GM21786 (cell line): Measurements from ENCODE around the gene HSD3B1.

Source experiments
- ATAC-seq: cut with Tn5 transposase; IDR thresholded peaks from one replicate; pipeline ENCODE4 v1.9.1; 2021; ENCODE audit not compliant: unreplicated experiment

HSD3B1 gene

DNA sequence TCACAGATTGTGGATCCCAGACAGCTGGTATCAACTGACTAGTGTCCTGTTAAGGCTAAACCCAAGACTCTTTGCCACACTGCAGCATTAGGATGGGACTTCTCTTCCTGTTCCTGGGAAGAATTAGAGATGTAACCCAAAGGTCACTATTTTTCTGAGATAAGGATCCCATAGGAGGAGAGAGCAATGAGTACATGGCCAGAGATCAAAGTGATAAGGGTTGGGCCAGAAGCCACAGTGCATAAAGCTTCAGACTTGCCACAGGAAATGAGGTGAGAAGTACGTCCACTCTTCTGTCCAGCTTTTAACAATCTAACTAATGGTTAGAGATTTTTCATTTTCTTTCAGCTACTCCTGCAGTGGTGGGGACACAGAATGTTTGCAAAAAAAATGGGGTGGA, at the start of gene HSD3B1:
TSS of gene HSD3B1 (plus strand) at position 270 of the 400 bp plus-strand sequence. CDS start 267 bp downstream, outside the sequence.
- ATAC-seq: no peak

DNA sequence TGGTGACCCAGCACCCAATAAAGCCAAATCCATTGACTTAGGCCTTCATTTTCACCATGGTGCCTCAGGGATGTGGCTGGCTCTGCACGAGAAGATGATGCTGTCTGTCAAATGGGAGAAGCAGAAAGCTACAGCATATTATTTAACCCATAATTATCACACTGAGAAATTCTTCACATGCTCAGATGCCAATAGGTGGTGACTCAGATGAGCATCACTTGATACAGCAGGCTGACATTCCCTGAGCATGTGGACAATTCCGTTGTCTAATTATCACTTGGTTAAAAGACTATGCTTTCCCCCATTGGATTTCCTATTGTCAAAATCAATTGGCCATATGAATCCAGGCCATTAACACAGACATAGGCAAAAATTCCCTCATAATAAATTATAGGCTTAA, 44.0 kb upstream of the HSD3B1 start:
- ATAC-seq: no peak

DNA sequence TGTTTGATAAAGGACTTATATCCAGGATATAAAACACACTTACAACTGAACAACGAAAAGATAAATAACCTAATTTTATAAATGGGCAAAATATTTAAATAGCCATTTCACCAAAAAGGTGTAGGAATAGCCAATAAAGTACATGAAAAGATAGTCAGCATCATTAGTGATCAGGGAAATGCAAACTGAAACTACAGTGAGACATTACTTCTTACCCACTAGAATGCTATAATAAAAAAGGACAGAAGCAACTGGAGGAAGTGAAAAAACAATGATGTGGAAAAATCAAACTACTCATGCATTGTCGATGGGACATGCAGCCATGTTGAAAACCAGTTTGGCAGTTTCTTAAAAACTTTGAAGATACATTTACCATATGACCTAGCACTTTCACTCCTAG, 43.4 kb upstream of the HSD3B1 start:
- no peak for ATAC-seq

DNA sequence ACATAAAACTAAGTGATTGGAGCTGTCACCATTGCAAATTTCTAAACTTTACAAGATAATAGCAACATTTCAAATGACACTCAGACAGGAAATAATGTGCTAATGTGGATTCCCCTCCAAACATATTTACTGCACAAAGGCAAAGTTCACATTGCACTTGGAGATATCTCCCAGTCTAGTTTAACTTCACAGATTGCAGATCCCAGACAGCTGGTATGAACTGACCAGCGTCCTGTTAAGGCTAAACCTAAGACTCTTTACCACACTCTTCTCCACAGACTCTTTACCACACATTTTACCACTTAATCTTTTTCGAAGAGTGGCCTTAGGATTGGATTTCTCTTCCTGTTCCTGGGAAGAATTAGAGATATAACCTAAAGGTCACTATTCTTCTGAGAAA, 40.6 kb upstream of the HSD3B1 start:
- ATAC-seq: no peak

DNA sequence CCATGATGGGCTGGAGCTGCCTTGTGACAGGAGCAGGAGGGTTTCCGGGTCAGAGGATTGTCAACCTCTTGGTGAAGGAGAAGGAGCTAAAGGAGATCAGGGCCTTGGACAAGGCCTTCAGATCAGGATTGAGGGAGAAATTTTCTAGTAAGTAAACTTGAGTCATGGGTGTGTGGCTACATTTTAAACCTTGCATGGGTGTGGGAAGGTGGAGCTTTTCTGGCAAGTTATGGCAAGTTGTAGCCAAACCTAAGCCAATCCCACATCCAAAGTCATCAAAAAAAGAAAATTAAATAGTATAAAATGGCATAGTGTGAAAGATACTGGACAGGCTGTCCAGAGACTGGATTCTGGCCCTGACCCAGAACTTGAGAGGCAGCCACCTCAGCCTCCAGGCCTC, 39.8 kb upstream of the HSD3B1 start:
- no peak for ATAC-seq

DNA sequence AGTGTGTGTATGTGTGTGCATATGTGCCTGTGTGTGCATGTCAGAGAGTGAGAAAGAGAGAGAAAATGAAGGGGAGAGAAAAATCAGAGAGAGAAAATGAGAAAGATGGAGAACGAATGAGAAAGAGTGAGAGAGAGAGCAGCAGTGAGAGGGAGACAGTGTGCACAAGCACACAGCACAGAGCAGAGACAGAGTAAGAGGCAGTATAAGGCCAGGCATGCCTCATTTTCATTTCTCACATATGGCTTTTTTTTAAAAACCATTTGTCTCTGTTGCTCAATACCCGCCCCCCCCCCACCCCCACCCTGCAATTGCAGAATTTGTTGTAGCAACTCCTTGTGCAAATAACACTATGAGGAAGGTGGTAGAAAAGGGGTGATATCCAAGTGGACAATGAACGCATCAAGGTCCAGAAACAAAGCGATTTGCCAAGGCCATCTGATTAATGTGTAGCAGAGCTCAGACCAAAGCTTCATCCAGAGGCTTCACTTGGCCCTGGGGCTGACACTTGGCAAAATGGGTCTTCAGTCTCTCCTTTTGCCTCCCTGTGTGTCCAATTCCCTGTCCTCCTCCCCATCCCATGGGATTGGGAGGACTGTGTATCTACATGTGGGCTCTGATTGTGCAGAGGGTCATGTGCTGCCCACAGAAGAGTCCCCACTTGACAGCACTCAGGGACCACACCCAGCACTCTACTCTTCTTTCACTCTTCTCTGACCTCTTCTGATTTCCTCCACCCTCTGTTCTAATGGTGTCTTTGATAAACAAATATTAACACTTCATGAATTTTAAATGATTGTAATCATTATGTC, 38.9 kb upstream of the HSD3B1 start:
- no peak for ATAC-seq

DNA sequence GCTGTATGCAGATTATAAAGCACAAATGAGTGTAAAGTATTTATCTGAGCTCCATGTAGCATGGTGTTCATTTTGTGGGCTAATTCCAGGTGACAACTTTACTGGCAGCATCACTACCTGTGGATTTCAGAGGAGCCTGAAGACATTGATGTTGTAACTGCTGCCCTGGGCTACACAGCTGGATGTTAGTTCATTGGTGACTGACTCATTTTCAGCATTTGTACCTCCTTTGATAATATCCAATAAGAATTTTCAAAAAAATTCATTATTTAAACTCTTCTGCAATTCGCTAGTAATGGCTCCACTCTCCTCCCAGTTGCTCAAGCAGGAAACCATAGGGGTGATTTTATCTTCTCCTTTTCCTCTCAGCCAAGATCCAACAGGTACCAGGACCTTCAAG, 37.3 kb upstream of the HSD3B1 start:
- no peak for ATAC-seq

DNA sequence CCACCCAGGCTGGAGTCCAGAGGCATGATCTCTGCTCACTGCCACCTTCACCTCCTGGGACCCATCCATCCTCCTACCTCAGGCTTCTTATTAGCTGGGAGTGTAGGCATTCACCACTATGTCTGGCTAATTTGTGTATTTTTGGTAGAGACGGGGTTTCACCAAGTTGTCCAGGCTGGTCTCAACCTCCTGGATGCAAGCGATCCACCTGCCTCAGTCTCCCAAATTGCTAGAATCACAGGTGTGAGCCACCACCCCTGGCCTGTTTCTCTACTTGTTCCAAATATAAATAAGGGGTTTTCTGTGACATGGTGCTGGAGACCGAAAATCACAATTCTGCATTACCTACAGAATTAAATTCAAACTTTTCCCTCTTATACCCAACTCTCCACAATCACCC, 36.6 kb upstream of the HSD3B1 start:
- ATAC-seq: no peak

DNA sequence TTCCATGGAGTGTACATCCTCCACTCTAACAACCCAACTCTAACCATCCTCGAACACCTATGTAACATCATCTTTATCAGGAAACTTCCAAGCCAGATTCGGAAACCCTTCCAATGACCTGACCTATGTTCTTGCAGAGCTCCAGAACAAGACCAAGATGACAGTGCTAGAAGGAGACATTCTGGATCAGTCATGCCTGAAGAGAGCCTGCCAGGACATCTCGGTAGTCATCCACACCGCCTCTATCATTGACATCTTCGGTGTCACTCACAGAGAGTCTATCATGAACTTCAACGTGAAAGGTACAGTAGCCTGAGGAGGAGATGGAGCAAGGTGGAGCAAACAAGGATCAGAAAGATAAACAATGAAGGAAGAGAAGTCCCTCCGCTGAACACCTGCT, 36.1 kb upstream of the HSD3B1 start:
- ATAC-seq: no peak

DNA sequence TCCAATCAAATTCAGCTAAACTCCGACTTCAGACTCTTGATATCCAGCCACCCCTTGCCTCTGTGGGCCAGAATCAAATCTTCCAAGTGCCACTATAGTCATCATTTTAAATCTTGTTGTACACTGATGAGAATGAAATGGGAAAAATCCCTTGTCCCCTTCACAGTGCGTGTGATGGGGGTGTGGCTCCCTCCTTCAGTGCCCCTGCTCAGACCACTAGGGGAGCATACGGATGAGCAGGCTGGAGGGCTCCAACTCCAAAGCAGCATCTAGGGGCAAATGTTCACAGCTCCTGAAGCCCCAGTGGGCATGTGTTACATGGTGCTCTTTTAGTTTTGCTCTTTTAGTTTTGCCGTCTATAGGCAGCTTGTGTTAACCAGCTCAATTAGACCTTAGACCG, 35.4 kb upstream of the HSD3B1 start:
- ATAC-seq: no peak

DNA sequence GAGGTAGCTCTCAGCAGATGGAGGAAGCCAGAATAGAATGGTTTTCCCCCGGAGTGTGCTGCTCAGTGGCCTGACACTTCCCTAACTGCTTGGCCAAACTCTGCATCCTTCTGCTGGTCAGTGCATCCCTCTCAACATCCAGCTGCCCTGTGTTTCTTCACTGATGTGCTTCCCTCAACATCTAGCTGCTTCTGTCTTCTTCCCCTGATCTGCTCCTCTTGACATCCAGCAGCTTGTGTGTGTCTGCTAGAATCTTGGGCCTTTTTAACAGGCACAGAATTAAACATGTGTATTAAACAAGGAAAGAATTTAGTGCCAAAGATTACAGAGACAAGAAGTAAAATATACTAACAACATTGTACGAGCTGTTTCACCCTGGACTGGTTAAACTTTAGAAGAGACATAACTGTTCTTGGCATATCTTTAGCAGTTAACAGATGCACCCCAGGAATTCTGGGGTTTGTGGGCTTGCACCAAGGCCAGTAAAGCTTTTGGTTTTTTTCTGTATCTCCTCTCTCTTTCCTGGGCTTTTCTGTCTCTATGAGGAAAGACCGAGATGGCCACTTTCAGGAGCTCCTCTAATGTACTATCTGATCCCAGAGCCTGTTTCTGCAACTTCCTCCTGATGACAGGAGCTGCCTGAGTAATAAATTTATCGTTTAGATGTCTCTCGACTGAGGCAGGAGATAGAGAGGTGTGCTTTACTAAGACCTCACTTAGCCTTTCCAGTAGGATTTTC, 34.8 kb upstream of the HSD3B1 start:
- ATAC-seq: no peak

DNA sequence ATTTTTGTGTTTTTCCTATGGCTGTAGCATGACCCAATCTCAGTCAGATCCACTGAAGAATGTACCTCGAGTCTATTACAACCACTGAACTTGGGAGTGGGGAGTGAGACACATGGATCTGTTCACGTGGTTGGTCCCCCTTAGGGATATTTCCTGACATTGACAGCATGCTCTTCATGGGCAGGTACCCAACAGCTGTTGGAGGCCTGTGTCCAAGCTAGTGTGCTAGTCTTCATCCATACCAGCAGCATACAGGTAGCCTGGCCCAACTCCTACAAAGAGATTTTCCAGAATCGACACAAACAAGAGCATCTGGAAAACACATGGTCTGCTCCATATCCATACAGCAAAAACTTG, 34.2 kb upstream of the HSD3B1 start:
- no peak for ATAC-seq

DNA sequence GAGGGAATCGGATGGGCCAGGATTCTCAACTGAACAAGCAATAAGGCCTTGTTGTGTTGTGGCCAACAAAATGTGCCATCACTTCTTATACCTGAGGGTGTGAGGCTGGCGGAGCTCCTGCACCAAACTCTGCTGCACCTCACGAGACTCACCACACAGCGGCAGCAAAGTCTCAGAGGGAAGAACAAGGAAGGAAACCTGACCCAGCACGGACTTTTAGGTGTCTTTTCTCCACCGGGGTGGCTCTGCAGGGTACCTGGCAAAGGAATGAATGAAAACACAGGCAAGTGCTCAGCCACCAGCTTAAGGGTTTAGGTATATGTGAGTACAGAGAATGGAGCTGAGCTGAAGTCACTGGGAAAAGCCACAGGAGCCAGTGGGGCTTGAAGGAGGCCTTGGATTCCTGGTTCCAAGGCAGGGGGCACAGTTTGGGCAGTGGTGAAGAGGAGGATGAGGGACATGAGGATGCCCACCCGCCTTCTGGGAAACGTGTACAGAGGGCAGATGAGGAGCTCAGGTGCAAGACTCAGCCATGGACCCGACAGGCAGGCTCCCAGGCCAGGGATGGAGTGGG, 31.1 kb upstream of the HSD3B1 start:
- ATAC-seq: peak; percentile 58

DNA sequence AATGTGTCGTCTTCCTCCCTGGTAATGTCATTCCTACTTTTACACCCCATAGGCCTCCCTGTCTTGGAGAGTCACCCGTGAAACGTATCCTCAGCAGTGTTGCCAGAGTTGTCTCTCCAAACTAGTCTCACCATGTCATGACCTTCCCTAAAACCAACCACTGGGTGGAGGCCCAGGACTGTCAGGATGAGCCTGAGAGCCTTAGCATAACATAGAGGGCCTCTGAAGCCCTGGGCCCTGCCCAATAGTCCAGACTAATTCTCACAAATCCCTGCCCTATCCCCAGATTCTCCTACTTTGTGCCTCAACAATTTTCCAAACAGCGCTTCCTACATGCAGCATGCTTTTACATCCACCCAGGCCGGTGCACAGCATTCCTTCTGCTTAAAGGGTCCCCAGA, 29.3 kb upstream of the HSD3B1 start:
- ATAC-seq: no peak

DNA sequence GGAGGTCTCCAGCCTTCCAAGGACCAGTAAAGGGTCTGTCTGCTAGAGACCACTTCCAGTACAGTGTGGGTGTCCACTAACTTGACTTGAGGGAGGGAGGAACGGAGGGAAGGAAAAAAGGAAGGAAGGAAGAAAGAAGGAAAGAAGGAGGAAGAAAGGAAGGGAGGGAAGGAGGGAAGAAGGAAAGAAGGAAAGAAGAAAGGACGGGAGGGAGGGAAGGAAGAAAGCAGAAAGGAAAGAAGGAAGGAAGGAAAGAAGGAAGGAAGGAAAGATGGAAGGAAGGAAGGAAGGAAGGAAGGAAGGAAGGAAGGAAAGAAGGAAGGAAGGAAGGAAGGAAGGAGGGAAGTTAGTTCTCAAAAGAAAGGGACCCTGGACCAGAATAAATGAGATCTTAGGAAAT, 26.8 kb upstream of the HSD3B1 start:
- no peak for ATAC-seq

DNA sequence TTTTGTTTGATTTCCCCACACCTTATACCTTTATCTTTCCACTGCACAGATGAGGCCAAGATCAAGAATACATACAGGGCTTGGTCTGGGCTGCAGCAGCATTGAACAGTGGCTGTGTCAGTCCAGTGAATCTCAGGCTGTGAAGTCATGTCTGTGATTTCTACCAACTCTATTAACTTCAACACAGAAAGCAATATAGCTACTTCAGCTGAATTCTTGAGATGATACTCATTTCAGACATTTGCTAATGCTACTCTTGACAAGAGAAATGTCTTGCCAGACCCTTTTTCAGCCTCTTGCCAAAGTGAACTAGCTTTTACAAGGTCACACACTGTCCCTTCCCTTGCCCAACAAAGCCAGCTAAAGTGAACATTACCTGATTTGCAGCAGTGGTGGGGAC, 25.1 kb upstream of the HSD3B1 start:
- ATAC-seq: no peak

DNA sequence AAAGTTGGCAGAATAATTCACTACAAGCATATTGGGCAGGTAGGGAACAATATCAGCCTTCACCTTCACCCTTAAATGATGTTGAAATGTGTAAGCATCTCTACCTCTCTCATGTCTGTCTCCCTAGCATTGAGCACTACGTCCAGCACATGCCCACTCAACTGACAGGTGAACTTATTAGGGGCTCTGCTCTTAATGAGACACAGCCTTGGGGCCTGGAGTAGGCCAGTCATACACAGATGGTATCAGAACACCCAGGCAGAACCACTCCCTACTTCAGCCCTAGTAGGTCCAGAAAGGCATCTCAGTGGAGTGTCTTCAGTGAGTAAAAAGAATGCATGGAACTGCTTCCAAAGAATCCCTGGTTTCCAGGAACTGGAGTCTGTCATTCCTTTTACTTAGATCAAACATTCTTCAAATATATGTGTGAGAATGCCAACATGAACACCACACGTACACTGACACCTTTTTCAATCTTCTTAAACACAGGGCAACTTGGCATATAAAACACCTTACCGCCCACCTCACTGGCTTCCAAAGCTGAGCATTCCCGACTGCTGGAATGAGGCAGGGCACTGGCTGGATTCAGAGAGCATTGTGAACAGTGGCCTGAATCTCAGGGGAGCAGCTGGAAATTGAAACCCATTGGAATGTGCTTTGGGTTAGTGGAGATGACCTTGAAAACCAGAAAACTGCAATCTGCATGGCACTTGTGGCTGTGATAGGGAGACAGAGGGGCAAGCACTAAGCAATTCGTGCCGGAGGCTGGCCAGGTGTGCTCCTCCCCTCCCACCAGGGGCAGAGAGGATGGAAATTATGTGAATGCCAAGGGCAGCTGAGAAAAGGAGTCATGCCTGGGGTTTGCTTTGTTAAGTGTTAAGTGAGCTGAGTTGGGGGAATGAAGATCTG, 24.2 kb upstream of the HSD3B1 start:
- no peak for ATAC-seq

DNA sequence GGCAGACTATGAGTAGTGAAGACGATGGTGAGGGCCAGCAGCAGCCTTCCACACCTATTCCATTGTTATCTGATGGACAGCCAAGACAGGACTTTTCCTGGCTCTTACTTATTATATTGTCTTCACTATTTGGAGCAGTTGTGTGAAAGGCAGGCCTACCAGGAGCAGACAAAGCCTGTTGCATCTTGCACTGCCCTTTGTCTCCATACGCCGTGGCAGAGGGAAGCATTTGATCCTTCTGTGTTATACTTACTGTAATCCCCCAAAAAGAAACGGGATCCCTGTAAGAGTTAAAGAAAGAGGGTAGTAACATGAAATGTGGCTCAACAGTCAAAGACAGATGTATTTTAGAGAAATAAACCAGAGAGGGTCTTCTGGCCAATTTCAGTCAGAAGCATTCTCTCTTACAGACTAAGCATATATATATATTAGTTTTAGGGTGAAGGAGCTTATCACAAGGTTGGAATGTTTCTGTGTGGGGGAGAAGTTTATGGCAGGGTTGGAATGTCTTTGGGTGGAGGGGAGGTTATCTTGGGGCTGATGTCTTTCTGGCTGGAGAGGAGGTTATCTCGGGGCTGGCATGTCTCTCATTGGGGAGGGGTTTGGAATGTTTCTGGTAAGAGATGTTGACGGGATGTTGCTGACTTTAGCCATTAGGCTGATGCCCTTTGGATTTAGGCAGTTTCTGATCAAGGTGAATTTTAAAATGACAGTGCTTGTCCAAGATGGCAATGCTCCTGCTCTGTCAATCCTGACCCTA, 23.4 kb upstream of the HSD3B1 start:
- ATAC-seq: no peak

DNA sequence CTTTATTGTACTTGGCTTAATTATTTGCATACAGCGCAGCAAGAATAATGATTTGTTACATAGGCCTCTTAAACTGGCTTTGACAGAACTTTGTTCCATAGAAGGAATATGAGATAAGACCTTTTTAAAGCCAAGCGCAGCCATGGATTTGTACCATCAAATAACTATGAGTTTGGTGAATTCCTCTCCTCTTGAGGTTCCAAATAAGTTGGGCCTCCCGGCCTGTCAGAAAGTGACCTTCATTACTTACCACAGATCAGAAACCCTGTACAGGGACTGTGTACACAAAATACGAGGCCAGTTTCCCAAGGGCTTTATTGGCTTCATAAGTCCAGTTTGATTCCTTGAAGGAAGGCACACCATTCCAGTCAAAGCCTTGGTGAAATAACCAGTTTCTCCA, 21.8 kb upstream of the HSD3B1 start:
- ATAC-seq: no peak

DNA sequence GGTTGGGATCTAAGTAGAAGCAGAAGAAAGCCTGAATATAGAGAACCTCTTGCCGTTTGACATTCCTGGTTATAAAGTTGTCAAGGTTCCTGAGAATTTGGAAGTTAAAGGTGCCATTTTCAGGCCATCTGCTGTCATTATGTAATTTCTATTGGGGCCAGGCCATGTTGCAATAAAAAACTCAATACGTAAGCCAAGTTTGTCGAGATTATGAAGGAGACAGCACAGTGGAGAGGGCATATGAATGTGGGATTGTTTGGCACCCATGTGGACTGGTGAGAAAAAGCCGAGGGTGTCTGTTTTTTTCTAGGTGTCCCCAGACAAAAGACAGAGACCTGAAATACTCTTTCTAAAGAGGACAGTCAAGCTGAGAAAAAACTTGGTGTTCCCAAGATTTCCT, 18.8 kb upstream of the HSD3B1 start:
- ATAC-seq: no peak

DNA sequence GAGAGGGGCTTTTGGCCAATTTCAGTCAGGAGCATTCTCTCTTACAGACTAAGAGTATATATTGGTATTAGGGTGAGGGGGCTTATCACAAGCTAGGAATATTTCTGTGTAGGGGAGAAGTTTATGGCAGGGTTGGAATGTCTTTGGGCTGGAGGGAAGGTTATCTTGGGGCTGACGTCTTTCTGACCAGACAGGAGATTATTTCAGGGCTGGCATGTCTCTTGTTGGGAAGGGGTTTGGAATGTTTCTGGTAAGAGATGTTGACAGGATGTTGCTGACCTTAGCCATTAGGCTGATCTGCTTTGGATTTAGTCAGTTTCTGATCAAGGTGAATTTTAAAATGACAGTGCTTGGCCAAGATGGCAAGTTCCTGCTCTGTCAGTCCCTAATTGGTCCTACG, 17.8 kb upstream of the HSD3B1 start:
- no peak for ATAC-seq
